MG63 (cell line): ENCODE data around the gene HAP1. TPM values are rescaled to one million over a fixed set of nuclear protein-coding genes. Genes with fewer than 3 reads are reported as not detected.
"Not testable (repeated sequence)": the region's sequence is repeated elsewhere in the genome, so short reads cannot be mapped to it uniquely, and the experiment has no call there.

Experiments
- DNase-seq: peaks from one replicate; pipeline ENCODE4 v3.0.0-alpha.2; 2020
- H3K27me3 ChIP-seq: fragments of 250-450 bp; sonication (Bioruptor Pico); 2 replicates; pipeline ENCODE4 v1.5.1; 2020; ENCODE audit warnings: mild to moderate bottlenecking, moderate library complexity
- H3K36me3 ChIP-seq: fragments of 250-450 bp; sonication (Bioruptor Pico); 2 replicates; pipeline ENCODE4 v1.5.1; 2020; ENCODE audit warnings: mild to moderate bottlenecking, moderate library complexity
- H3K4me3 ChIP-seq: fragments of 250-450 bp; sonication (Bioruptor Pico); 2 replicates; pipeline ENCODE4 v1.5.1; 2020; ENCODE audit warnings: mild to moderate bottlenecking, moderate library complexity
- H3K9me3 ChIP-seq: fragments of 250-450 bp; sonication (Bioruptor Pico); 2 replicates; pipeline ENCODE4 v1.5.1; 2020; ENCODE audit warnings: mild to moderate bottlenecking, moderate library complexity
- total RNA-seq: library from RNA; depleted of rRNA; stranded (reverse); fragments of >200 nt; shearing (Covaris generic); gene quantifications from 2 replicates; pipeline ENCODE4 v1.2.3, GENCODE V29; 2014; ENCODE audit warnings: low replicate concordance; rRNA removed

The HAP1 gene, protein sequence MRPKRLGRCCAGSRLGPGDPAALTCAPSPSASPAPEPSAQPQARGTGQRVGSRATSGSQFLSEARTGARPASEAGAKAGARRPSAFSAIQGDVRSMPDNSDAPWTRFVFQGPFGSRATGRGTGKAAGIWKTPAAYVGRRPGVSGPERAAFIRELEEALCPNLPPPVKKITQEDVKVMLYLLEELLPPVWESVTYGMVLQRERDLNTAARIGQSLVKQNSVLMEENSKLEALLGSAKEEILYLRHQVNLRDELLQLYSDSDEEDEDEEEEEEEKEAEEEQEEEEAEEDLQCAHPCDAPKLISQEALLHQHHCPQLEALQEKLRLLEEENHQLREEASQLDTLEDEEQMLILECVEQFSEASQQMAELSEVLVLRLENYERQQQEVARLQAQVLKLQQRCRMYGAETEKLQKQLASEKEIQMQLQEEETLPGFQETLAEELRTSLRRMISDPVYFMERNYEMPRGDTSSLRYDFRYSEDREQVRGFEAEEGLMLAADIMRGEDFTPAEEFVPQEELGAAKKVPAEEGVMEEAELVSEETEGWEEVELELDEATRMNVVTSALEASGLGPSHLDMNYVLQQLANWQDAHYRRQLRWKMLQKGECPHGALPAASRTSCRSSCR
- not detected in 2 replicates for total RNA-seq

DNA sequence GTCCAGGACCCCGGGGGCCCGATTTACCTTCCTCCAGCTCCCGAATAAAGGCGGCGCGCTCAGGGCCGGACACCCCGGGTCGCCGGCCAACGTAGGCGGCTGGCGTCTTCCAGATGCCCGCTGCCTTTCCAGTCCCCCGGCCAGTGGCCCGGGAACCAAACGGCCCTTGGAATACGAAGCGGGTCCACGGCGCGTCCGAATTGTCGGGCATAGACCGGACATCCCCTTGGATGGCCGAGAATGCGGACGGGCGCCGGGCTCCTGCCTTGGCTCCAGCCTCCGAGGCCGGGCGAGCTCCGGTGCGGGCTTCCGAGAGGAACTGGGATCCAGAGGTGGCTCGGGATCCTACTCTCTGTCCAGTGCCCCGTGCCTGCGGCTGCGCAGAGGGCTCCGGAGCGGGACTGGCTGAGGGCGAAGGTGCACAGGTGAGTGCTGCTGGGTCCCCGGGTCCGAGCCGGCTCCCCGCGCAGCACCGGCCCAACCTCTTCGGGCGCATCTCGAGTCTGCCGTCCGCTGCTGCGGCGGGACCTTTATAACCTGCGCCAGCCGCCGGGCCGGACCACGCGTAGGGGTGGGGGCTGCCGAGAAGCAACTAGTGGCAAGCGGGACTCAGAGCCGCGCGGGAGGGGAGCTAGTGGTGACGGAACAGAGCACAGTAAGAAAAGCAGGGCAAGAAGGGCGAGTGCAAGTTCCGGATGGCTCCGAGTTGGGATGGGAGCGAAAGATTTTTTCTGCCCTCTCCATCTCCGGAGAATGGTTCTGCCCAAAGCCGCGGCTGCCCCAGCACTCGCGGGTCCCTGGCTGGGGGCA is at the start of gene HAP1:
HAP1 (minus strand) TSS at position 505 of the 810 bp plus-strand sequence; CDS start at position 496, 9 bp downstream.
- Histone ChIP-seq H3K9me3 (no peaks in the 10 kb centered on the region), H3K27me3 (peaks cover 69% of the 10 kb centered on the region), H3K4me3 (peak within 1 kb of the TSS; percentile 32), H3K36me3 (no peaks in the 10 kb centered on the region)
- peak; percentile 43 for DNase-seq

DNA sequence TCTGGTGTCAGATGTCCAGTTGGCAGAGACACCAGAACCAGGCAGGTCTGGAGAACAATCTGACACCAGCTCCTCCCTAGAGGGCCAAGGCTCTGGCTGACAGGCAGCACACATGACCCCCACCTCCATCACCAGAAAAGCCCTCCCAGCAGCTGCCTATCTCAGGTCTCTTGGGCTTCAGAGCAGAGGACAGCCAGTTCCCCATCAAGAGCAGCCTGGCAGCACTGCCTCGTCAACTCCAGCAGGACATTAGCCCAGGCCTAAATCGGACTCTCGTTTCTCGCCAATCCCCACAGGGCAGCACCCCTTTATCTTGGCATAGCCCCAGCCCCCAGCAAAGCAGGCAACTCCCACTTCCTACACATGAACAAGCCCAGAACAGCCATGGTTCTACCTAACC is 47.7 kb upstream of the HAP1 start:
- no peak for DNase-seq
- Histone ChIP-seq H3K36me3 (no peaks in the 10 kb centered on the region), H3K27me3 (no peaks in the 10 kb centered on the region), H3K9me3 (no peaks in the 10 kb centered on the region), H3K4me3 (no peak overlapping the region)

DNA sequence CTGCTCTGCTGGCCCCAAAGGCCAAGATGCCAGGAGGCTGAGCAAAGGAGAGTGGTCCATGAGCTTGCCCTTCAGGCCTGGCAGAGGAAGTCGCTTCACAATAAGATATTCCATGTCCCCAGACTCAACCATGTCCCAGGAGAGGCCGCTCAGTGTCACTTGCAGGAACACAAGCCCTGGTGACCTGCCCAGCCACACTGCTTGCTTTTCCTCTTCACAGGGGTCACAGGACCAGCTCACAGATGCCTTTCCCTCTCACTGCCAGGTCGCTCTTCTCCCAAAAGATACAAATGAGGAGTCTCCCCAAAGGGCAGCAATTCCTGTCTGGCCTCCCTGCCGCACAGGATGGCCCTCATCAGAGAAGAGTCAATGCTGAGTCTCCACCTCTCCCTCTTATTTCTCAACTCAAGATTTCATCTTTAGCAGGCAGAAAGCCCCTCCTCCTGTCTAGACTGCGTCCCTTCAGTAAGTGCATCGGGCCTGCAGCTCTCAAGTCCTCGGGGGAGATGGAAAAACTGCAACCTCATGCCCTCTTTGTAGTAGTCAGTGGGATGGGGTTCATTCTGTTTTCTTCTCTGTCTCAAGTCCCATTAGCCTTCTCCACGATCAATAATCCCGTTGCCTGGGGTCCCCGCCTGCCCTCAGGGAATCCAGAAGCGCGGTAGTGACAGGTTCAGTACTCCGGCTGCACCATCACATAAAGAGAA is 47.1 kb upstream of the HAP1 start:
- Histone ChIP-seq H3K27me3 (no peaks in the 10 kb centered on the region), H3K36me3 (no peaks in the 10 kb centered on the region), H3K9me3 (no peaks in the 10 kb centered on the region), H3K4me3 (no peak overlapping the region)
- no peak for DNase-seq

DNA sequence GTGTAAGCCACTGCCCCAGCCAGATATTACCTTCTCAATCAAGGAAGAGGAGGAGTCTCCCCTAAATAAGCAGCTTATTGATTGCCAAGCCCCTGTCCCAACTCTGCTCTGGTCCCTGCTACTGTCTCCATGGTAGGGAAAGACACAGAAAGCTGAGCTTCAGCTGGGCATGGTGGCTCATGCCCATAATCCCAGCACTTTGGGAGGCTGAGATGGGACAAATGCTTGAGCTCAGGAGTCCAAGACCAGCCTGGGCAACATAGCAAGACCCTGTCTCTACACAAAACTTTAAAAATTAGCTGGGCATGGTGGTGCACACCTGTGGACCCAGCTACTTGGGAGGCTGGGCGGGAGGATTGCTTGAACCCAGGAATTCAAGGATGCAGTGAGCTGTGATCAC is 45.5 kb upstream of the HAP1 start:
- Histone ChIP-seq H3K9me3 (no peaks in the 10 kb centered on the region), H3K27me3 (no peaks in the 10 kb centered on the region), H3K4me3 (no peak overlapping the region), H3K36me3 (no peaks in the 10 kb centered on the region)
- no peak for DNase-seq

DNA sequence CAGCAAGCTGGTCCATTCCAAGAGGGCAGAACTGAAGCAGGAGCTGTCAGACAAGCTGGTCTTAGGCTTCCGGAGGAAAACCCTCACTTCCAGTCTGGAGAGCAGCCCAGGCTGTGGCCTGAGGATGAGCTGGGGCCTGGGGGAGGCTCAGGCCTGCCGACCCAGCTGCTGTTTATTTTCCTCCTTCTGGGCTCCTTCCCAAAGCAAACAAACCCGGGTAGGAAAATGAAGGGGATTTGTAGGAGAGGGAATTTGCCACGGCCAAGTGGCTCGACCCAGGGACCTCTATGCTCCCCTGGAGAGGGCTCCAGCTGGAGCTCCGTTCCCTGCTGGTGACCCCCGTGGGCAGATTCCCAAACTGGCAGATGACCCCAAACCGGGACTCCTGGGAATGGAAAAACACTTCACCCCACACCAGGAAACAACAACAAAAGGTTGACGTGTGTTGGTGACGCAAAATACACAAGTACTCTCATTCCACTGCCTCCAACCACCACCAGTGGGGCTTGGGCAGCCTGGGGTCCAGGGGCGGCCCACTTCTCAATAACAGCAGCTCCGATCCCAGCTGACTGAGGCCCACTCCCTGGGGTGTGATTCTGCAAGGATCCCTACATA is 43.2 kb upstream of the HAP1 start:
- peak; percentile 98 for DNase-seq
- no peaks in the 10 kb centered on the region for H3K27me3 ChIP-seq
- H3K36me3 ChIP-seq = no peaks in the 10 kb centered on the region
- no peak overlapping the region for H3K4me3 ChIP-seq
- no peaks in the 10 kb centered on the region for H3K9me3 ChIP-seq

DNA sequence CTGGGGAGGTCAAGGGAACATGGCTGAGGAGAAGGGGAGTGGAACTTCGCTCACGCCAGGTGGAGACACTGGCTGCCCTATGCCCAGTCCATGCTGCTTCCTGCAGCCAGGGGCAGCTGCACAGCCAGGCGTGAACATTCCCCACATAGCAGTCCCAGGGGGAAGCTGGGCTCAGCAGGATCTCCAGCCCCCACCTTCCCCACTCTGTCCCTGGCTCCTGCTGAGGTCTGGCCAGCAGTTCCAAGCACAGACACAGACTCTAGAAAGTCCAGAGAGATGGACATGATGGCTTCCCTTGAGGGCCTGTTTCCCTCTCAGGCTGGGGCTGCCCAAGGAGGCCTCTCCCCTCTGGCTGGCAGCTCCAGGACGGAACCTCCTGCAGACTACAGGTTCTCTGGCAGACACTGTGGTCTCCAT is 42.7 kb upstream of the HAP1 start:
- DNase-seq = peak; percentile 79

DNA sequence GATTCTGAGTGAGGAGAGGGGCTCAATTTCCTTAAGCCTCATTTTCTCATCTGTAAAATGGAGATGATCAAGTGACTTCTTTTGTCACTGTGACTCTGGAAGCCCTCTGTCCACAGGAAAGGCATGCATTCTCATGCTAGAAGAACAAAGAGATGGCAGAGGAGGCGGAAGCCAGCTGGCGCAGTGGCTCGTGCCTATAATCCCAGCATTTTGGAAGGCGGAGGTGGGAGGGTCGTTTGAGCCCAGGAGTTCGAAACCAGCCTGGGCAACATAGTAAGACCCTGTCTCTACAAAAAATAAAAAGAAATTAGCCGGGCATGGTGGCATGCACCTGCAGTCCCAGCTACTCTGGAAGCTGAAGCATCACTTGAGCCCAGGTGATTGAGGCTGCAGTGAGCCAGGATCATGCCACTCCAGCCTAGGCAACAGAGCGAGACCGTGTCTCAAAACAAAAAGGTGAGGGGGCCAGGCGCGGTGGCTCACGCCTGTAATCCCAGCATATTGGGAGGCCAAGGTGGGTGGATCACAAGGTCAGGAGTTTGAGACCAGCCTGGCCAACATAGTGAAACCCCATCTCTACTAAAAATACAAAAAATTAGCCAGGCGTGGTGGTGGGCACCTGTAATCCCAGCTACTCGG is 41.9 kb upstream of the HAP1 start:
- not testable (repeated sequence) for H3K4me3 ChIP-seq, H3K36me3 ChIP-seq, DNase-seq, H3K27me3 ChIP-seq, H3K9me3 ChIP-seq

More for the DNA sequence above, 42.7 kb upstream of the HAP1 start:
- H3K4me3 ChIP-seq = no peak overlapping the region
- no peaks in the 10 kb centered on the region for H3K36me3 ChIP-seq
- H3K27me3 ChIP-seq = no peaks in the 10 kb centered on the region
- no peaks in the 10 kb centered on the region for H3K9me3 ChIP-seq

DNA sequence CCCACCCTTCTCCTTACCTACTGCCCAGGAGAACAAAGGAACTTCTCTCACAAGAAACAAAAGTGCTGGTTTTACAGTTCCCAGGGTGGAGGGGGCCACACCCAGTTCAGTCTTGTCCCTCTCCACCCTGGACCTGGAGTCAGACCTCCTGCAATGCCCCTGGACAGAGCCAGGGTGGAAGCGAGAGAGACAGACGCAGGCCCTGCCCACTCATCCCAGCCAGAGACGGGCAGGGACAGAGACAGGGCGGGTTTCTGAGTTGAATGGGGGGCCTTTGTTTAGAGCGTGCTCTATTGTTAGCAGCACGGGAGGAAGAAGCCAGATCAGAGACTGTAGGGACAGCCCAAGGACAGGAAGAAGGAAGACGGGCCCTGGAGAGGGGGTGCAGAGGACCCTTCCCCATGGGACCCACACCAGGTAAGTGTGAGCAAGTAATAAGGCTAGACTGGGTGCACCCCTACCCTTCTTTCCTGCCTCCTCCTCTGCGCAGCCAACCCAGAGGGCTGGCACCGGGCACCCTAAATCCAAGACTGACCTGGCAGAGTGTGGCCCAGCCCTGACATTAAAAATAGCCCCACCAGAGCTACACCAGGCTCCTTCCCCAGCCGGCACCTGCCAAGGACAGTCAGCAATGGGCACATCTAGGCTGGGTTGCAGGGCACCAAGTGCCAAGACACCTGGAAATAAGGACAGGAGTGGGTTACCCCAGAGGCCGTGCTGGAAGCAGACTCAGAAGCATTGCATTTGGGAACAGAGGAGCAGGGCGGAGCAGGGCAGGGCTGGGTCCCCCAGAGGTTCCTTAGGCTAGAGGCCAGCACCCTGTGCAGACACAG is 41.2 kb upstream of the HAP1 start:
- Histone ChIP-seq H3K4me3 (no peak overlapping the region), H3K9me3 (no peaks in the 10 kb centered on the region), H3K27me3 (no peaks in the 10 kb centered on the region), H3K36me3 (no peaks in the 10 kb centered on the region)
- DNase-seq = no peak

DNA sequence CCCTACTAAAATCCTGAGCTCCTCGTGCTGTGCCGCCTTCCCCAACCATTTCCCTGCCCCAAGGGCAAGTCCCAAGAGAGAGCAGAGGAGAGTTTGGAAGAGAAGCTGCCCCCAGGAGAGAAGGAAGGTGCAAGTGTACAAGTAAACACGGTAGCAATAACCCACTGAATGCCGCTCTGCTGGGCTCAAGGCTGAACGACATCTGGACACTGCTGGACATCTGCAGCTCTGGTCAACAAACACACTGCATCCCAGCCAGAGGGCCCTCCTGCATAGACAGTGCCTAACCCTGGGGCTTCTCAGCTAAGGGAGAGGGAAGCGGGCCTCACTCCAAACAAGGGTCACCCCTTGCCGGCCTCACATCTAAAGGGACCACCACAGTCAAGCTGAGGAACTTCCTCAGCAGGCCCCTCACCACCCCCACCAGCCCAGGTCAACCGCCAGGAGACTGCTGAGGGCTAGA is 39.3 kb upstream of the HAP1 start:
- H3K27me3 ChIP-seq = no peaks in the 10 kb centered on the region
- H3K36me3 ChIP-seq = no peaks in the 10 kb centered on the region
- no peak for DNase-seq
- no peak overlapping the region for H3K4me3 ChIP-seq
- no peaks in the 10 kb centered on the region for H3K9me3 ChIP-seq

DNA sequence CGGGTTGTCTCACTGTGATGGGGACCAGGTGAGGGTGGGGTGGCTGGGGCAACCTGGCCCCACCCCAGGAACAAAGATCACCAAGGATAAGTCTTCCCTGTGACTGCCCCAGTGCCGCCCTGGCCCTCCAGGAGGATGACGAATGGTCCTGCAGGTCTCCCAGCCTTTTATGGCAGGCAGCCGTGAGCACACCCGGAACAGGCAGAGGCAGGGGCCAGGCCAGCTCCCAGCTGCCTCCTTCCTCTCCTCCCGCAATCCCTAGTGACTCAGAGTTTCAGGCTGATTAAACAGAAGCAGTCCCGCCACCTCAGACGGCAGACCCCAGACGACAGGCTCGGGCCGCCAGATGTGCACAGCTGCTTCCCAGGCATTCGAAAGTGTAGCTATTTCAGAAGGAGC is 38.7 kb upstream of the HAP1 start:
- no peaks in the 10 kb centered on the region for H3K36me3 ChIP-seq
- no peaks in the 10 kb centered on the region for H3K9me3 ChIP-seq
- no peaks in the 10 kb centered on the region for H3K27me3 ChIP-seq
- H3K4me3 ChIP-seq = no peak overlapping the region
- DNase-seq = peak; percentile 97

DNA sequence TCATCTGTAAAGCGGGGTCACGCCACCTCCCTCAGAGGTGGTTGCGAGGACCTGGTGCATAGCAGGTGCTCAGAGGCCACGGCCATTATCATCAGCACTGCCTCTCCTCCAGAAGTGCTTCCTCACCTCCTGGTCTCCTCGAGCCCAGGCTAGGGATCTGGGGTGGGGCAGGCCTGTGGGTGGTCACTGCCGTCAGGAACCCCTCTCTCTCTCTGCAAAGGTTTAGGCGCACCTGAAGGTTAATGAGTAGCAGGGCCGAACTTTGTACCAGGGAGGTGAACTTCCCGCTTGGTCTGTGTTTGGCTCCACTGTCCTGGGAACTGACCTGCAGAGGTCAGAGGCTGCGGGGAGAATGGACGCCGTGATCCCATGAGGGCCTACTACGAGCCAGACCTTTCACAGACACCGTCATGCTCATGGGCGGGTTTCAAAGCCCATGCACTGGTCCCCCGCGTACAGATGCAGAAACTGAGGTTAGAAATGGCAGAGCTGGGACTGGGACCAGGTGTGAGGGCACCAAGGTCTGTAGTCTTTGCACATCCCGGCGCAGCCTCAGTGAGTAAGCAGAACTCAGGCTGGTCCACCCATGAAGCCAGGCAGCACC is 38.2 kb upstream of the HAP1 start:
- H3K27me3 ChIP-seq = no peaks in the 10 kb centered on the region
- H3K36me3 ChIP-seq = no peaks in the 10 kb centered on the region
- no peaks in the 10 kb centered on the region for H3K9me3 ChIP-seq
- no peak for DNase-seq
- no peak overlapping the region for H3K4me3 ChIP-seq

DNA sequence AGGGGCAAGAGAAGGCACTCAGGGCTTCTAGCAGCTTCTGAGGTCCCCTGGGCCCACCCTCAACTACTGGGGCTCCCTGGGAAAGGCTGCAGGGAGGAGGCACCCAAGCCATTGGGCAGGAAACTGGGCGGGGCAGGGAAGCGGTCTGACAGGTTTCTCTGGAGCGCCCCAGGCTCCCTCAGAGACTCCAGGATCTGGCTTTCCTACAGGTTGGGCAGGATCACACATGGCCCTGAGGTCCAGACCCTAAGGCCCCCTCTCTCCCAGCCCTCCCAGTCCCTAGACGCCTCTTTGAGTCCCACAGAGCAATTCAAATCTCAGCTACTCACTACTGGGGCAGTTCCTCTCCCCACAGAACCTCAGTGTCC is 37.8 kb upstream of the HAP1 start:
- H3K4me3 ChIP-seq = no peak overlapping the region
- H3K36me3 ChIP-seq = no peaks in the 10 kb centered on the region
- no peaks in the 10 kb centered on the region for H3K27me3 ChIP-seq
- DNase-seq = no peak
- no peaks in the 10 kb centered on the region for H3K9me3 ChIP-seq

DNA sequence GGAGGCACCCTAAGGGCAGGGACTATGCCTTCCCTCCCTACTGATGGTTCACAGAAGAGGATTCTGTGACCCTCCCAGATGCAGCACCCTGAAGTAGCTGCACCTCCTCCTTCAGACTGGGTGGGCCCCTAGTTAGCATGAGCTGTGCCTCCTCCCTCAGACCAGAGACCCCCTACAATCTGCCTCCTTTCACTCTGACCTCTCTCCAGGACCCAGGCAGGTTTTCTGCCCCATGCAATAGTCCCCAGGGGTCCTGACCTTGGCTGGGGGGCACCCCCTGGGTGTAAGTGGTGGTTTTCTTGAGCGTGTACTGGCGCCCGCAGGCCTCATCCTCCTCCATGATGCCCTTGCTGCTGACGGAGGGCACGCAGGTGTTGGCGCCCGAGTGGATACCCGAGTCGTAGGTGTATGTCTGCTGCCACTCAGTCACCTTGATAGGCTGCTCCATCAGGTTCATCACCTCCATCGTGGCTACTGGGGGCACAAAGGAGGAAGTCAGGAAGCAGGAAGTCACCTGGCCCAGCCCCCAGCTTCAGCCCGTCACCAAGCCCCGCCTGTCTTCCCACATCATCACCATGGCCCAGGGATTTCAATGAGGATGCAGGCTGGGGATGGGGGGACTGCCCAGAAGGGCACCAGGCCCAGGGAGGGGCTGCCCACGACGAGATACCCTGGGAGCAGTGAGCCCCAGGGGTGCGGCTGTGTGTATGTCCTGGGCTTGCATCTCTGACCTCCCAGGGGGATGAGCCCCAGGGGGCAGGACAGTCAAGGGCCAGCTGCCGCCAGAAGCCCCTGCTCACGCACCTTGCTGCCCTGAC is 37.2 kb upstream of the HAP1 start:
- no peaks in the 10 kb centered on the region for H3K9me3 ChIP-seq
- no peak for DNase-seq
- H3K27me3 ChIP-seq = no peaks in the 10 kb centered on the region
- H3K36me3 ChIP-seq = no peaks in the 10 kb centered on the region
- no peak overlapping the region for H3K4me3 ChIP-seq

DNA sequence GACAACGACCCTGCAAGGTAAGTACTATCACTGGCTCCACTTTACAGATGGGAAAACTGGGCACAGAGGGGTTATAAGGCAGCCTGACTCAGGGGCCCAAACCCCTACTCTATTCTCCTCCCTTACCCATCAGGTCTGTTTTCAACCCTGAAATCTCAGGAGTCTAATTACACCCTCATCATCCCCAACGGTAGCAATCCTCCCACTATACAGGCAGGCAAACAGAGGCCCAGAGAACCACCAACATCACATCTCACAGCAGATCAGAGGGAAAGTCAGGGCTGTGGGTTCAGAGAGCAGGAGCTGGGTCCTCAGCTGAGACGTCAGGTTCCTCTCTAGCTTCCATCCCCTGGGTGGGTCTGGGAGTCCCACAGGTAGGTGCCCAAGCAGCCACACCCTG is 35.5 kb upstream of the HAP1 start:
- no peaks in the 10 kb centered on the region for H3K36me3 ChIP-seq
- no peaks in the 10 kb centered on the region for H3K27me3 ChIP-seq
- no peak for DNase-seq
- no peaks in the 10 kb centered on the region for H3K9me3 ChIP-seq
- H3K4me3 ChIP-seq = no peak overlapping the region
